Neutrophil (primary cell): ENCODE measurements around the gene DCAF11.

Experiments used
- H3K27ac ChIP-seq: fragments of 200-600 bp; sonication (generic); 2 replicates; pipeline ENCODE4 v1.5.1; 2016; ENCODE audit warnings: mild to moderate bottlenecking, moderate library complexity
- H3K27me3 ChIP-seq: fragments of 200-600 bp; sonication (generic); 2 replicates; pipeline ENCODE4 v1.6.0; 2016; ENCODE audit warnings: mild to moderate bottlenecking
- H3K36me3 ChIP-seq: fragments of 200-600 bp; sonication (generic); 2 replicates; pipeline ENCODE4 v1.5.1; 2017
- H3K4me1 ChIP-seq, 2 experiments: fragments of 200-600 bp in 1 of 2; sonication (generic) in 1 of 2; 1 replicate in 1 of 2; 2 replicates in 1 of 2; pipeline versions ENCODE4 v1.5.1 to v1.6.1; 2013 to 2016; ENCODE audit warnings: low read depth in 1 of 2, low read length in 1 of 2, mild to moderate bottlenecking in 1 of 2, moderate library complexity in 1 of 2; ENCODE audit not compliant: control insufficient read depth in 1 of 2, insufficient read depth in 1 of 2
- H3K4me3 ChIP-seq, 2 experiments: fragments of 200-600 bp in 1 of 2; sonication (generic) in 1 of 2; 1 replicate in 1 of 2; 2 replicates in 1 of 2; pipeline ENCODE4 v1.5.1; 2013 to 2016; ENCODE audit warnings: low read depth in 1 of 2, low read length in 1 of 2, mild to moderate bottlenecking in 1 of 2, moderate library complexity in 1 of 2
- H3K9me3 ChIP-seq: fragments of 200-600 bp; sonication (generic); 2 replicates; pipeline ENCODE4 v1.5.1; 2016
- CTCF ChIP-seq: fragments of 200-600 bp; sonication (generic); IDR thresholded peaks from 2 replicates; pipeline ENCODE4 v1.5.1; 2016; ENCODE audit warnings: antibody characterized with exemption

DCAF11 gene

GRCh38 chr14:24172871-24173281 is 58.3 kb downstream of the DCAF11 start:
- H3K4me1 ChIP-seq, result peaks cover 39 to 49% of the 10 kb centered on the region in 2 experiments
- H3K4me3 ChIP-seq, result no peak overlapping the region
- peaks cover 87% of the 10 kb centered on the region for H3K36me3 ChIP-seq
- no peak for TF ChIP-seq CTCF
- peaks cover 17% of the 10 kb centered on the region for H3K27me3 ChIP-seq
- H3K9me3 ChIP-seq, result no peaks in the 10 kb centered on the region
- no peak overlapping the region for H3K27ac ChIP-seq
